ENCODE results near the gene KRTAP10-7.

DNA sequence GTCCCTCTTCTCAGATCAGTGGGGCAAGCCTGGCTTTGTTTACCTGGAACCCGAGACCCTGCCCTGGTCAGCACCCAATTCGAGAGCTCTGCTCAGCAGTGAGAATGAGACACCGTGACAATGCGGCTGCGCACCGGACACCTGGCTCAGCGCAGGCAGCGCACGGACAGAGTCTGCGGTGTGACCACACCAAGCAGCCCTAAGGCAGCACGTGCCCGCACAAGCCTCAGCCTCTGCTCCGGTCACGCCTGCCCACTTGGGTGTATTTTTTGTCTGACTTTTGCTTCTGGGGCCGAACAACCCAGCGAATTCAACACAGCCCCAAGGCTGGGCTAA lies 16.2 kb downstream of the KRTAP10-7 start:
- TF ChIP-seq, protein P1, sequence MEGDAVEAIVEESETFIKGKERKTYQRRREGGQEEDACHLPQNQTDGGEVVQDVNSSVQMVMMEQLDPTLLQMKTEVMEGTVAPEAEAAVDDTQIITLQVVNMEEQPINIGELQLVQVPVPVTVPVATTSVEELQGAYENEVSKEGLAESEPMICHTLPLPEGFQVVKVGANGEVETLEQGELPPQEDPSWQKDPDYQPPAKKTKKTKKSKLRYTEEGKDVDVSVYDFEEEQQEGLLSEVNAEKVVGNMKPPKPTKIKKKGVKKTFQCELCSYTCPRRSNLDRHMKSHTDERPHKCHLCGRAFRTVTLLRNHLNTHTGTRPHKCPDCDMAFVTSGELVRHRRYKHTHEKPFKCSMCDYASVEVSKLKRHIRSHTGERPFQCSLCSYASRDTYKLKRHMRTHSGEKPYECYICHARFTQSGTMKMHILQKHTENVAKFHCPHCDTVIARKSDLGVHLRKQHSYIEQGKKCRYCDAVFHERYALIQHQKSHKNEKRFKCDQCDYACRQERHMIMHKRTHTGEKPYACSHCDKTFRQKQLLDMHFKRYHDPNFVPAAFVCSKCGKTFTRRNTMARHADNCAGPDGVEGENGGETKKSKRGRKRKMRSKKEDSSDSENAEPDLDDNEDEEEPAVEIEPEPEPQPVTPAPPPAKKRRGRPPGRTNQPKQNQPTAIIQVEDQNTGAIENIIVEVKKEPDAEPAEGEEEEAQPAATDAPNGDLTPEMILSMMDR (IDR thresholded peaks at IDR 0.05) = no peak
- no peak for TF ChIP-seq POLR2AphosphoS5 (IDR thresholded peaks at IDR 0.05)
- no peak for TF ChIP-seq POLR2A (IDR thresholded peaks at IDR 0.05)

All from prostate gland (tissue), 2 donors.